GM19023 (cell line): ENCODE results near the gene DDX27.
"Not testable (repeated sequence)": the region's sequence is repeated elsewhere in the genome, so short reads cannot be mapped to it uniquely, and the experiment has no call there.

Experiments used
- ATAC-seq: cut with Tn5 transposase; IDR thresholded peaks from one replicate; pipeline ENCODE4 v1.9.1; 2021; ENCODE audit warnings: mild to moderate bottlenecking, moderate library complexity; ENCODE audit not compliant: unreplicated experiment

Gene DDX27

GRCh38 chr20:49203011-49203410 lies 16.2 kb upstream of the DDX27 start:
- no peak for ATAC-seq

- no peak for ATAC-seq
Measured at GRCh38 chr20:49203746-49204145, 15.5 kb upstream of the DDX27 start.

DNA sequence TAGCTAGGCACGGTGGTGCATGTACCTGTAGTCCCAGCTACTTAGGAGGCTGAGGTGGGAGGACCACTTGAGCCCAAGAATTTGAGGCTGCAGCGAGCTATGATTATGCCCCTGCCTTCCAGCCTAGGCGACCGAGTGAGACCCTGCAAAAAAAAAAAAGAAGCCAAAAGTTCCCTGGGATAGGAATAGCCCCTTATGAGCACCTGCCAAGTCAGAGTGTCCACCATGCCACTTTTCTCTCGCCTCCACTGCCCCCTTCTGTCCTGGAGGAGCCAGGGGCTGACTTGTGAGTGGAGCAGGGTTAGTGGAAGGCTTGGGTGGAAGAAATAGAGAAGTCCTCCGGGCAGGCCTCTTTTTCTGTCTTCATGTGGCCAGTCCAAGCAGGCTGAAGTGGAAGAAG lies 12.1 kb upstream of the DDX27 start:
- no peak for ATAC-seq

GRCh38 chr20:49210101-49210756 lies 9.0 kb upstream of the DDX27 start:
- ATAC-seq = no peak

GRCh38 chr20:49210757-49211110 lies 8.5 kb upstream of the DDX27 start:
- ATAC-seq = no peak

- no peak for ATAC-seq
Measured at GRCh38 chr20:49214571-49214970, 4.6 kb upstream of the DDX27 start.

GRCh38 chr20:49215232-49215631 lies 4.0 kb upstream of the DDX27 start:
- ATAC-seq = no peak

DNA sequence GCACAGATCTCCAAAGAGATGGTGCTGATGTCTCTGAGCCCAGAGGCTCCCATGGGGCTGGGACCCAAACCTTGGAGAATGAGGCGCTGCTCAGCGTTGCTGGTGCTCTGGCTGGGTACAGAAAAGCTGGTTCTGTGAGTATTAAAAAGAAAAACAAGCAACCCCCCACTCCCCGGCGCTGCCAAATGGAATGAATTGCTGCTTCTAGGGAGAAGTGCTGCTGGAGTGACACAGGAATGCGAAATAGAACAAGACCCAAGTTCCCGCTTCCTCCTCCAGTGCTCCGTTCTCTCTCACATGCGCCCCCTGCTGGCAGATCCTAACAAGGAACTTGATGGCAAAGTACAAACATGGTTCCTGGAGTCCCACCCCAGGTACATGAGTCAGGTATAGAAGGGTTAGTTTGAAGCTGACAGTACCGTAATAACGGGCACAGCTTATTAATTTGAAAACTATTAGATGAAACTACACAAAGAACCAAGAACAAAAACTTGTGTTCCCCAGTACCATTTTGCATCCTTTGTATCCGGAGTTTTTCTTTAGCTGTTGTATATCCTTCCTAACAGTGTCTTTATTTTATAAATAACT lies 2.1 kb upstream of the DDX27 start:
- no peak for ATAC-seq

GRCh38 chr20:49218739-49219090 lies 501 bp upstream of the DDX27 start:
- not testable (repeated sequence) for ATAC-seq

DNA sequence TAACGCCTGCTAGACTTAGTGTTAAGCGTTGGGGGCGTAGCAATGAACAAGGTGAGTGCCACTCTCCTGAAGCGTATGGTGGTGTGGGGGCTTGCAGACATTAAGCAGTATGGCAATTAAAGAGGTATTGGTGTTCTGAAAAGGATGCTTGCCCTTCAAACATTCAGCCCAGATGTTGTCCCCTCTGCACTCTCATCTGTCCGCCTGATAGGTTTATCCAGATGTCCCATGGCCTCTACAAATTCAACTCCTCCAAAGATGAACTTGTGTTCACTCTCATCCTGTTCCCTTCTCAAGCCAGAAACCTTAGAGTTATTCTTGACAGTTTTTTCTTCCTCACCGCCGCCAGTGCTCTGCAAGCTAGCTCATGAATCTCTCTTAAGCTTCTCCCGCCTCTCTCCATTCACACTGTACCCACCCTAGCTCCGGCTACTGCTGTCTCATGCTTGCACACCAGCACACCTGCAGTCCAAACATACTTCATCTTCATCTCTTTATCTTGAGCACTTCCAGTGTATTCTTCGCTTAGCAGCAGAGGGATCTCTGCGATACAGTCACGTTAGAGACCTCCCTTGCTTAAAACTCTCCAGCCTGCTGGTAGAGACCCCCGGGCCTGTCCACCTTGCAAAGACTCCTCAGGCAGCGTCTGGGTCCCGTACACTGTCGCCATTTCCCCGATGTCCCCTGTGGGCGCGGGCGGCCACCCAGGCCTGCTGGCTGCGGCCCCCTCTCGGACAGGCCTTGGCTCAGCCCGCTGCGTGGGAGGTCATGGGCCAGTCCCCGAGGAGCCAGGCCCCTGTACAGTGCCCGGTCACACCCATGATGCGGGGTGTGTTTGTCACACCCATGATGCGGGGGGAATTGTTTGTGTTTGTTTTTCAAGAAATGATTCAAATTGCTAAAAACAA lies 962 bp downstream of the DDX27 start:
- no peak for ATAC-seq

DNA sequence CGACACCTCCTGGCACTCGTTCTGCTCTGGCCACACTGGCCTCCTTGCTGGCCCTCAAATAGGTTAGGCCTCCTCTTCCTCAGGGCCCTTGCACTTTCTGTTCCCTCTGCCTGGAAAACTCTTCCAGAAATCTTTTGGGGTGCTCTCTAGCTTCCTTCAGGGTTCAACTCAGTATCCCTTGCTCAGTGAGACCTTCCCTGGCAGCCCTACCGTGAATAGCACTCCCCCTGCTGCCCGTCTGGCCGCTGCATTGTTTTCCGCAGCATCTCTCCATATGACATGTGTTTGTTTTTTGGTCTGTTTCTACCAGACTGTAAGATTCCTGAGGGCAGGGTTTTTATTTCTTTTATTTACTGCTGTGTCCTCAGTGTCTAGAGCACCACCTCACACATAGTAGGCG lies 6.7 kb downstream of the DDX27 start:
- no peak for ATAC-seq

DNA sequence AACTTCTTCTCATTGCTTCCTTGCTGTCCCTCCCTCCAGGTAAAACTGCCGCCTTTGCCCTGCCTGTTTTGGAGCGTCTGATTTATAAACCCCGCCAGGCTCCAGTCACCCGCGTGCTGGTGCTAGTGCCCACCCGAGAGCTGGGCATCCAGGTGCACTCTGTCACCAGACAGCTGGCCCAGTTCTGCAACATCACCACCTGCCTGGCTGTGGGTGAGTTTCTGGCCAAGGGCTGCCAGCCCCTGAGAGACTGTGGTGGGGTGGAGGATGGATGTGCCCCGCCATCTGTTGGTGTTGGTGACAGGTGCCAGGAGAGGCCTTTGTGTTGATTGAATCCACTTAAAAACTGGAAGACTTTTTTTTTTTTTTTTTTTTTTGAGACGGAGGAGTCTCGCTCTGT lies 9.5 kb downstream of the DDX27 start:
- no peak for ATAC-seq

DNA sequence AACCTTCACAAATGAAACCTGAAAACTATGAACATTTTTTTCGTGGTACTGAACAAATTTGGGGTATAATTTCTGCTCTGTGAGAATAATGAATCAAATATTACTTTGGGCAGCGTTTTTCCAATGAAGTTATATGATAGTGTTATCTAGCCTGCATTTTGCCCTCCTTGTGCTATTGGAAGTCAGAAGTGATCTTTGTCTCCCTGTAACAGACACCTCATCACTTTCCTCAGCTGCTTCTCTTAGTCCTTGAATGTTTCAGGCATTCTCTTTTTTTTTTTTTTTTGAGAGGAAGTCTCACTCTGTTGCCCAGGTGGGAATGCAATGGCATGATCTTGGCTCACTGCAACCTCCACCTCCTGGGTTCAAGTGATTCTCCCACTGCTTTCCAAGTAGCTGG lies 10.2 kb downstream of the DDX27 start:
- no peak for ATAC-seq

- ATAC-seq = no peak
Measured at GRCh38 chr20:49230021-49230420, 10.8 kb downstream of the DDX27 start.

GRCh38 chr20:49230561-49231133 lies 11.4 kb downstream of the DDX27 start:
- no peak for ATAC-seq

- ATAC-seq = no peak
Measured at GRCh38 chr20:49231471-49231870, 12.3 kb downstream of the DDX27 start.

DNA sequence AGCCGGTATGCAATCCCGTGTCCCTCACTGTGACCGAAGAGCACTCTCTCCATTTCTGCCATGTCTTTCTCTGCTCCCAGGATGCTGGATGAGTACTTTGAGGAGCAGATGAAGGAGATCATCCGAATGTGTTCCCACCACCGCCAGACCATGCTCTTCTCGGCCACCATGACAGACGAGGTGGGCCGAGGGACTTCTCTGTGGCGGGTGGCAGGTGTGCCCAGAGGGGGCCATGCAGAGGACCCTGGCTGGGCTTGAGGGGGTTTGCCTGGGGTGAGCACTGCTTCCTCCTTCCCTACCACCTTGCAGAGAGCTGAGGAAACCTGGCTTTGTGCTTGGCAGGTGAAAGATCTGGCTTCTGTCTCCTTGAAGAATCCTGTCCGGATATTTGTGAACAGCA lies 14.0 kb downstream of the DDX27 start:
- no peak for ATAC-seq

DNA sequence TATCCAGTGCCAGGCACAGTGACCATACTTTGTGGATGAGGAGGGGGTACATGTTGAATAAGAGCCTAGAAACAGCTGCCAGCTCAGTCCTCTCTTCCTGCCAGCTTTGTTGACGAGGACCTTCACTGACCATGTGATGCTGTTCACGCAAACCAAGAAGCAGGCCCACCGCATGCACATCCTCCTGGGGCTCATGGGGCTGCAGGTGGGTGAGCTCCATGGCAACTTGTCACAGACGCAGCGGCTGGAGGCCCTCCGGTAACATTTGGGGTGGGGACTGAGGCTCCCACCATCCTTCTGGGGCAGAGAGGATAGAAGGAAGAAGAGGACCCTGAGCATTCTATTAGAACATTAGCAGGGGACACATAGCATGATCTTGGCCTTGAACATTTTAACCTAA lies 15.6 kb downstream of the DDX27 start:
- ATAC-seq = no peak

DNA sequence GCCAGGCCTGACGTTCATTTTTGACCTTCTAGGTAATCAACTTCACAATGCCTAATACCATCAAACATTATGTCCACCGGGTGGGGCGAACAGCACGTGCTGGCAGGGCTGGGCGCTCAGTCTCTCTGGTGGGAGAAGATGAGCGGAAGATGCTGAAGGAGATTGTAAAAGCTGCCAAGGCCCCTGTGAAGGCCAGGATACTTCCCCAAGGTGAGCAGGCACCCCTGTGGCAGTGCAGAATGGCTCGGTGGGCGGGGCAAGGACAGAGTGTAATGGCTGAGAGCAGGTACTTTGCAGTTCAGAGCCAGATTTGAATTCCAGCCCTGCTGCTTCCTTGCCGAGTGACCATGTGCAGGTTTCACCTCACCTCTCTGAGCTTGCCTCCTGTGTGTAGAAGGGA lies 17.1 kb downstream of the DDX27 start:
- no peak for ATAC-seq

DNA sequence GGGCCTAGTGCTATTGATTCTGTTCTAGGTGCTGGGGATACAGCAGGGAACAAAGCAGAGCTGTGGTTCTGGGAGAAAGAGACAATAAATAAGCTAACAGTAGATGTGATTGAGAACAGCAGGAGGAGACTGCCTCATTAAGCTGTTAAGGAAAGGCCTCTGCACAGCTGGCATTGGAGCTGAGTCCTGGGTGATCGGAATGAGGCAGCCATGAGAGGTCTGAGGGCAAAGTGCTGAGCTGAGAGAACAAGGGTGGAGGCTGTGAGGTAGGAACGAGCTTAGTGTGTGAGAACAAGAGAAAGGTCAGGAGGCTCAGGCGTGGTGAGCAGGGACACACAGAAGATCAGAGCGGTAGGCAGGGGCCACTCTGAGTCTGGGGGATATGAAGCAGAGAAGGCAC lies 18.3 kb downstream of the DDX27 start:
- ATAC-seq = no peak

- no peak for ATAC-seq
Measured at GRCh38 chr20:49245921-49246740, 26.9 kb downstream of the DDX27 start.
